HEK293 (cell line): ENCODE results near the gene TTLL10.
"Not testable (repeated sequence)": the region's sequence is repeated elsewhere in the genome, so short reads cannot be mapped to it uniquely, and the experiment has no call there.

Source experiments
- CTCF ChIA-PET: fragments of 350-600 bp; formaldehyde crosslinking; extraction: SDS; loops from one replicate; lab custom pipeline; 2021; ENCODE audit warnings: antibody characterized with exemption; lab: Yijun Ruan, JAX
- POLR2A ChIA-PET: fragments of 300-600 bp; formaldehyde crosslinking; extraction: SDS; loops from one replicate; lab custom pipeline; 2020; ENCODE audit warnings: antibody characterized with exemption, inconsistent platforms; lab: Yijun Ruan, JAX
- H3K27ac ChIP-seq: fragments of 200-500 bp; sonication (Bioruptor generic); 2 replicates; pipeline ENCODE4 v1.5.1; 2014; ENCODE audit warnings: low read depth, low read length, control low read depth, inconsistent platforms; ENCODE audit errors: extremely low read depth
- H3K36me3 ChIP-seq, 2 experiments: fragments of 200-500 bp in 1 of 2; sonication (Bioruptor generic) in 1 of 2; 1 replicate in 1 of 2; 2 replicates in 1 of 2; pipeline ENCODE4 v1.5.1; 2014 to 2017; ENCODE audit warnings: inconsistent platforms in 2 of 2, low read length in 2 of 2; ENCODE audit not compliant: control insufficient read depth in 2 of 2, insufficient read depth in 1 of 2
- H3K4me1 ChIP-seq: fragments of 200-500 bp; sonication (Bioruptor generic); 2 replicates; pipeline ENCODE4 v1.5.1; 2014; ENCODE audit warnings: mild to moderate bottlenecking, low read length, inconsistent platforms; ENCODE audit not compliant: control insufficient read depth, insufficient read depth
- H3K4me3 ChIP-seq: 2 replicates; pipeline ENCODE4 v1.5.1; 2011; ENCODE audit warnings: low read depth, mild to moderate bottlenecking, control low read depth, low read length, moderate library complexity
- H3K9me3 ChIP-seq: fragments of 200-500 bp; sonication (Bioruptor generic); 2 replicates; pipeline ENCODE4 v1.5.1; 2014; ENCODE audit warnings: low read depth, low read length, inconsistent platforms; ENCODE audit not compliant: control insufficient read depth, insufficient read depth
- KLF8 ChIP-seq: fragments of 450-650 bp; formaldehyde crosslinking; IDR thresholded peaks from 2 replicates; pipeline ENCODE4 v1.5.1; 2016; ENCODE audit warnings: missing biosample characterization, missing genetic modification characterization
- KLF9 ChIP-seq: fragments of 450-650 bp; formaldehyde crosslinking; IDR thresholded peaks from 2 replicates; pipeline ENCODE4 v1.5.1; 2016; ENCODE audit warnings: missing biosample characterization, missing genetic modification characterization, low read depth
- OVOL3 ChIP-seq: fragments of 450-650 bp; formaldehyde crosslinking; IDR thresholded peaks from 2 replicates; pipeline ENCODE4 v1.5.1; 2016; ENCODE audit warnings: missing biosample characterization, missing genetic modification characterization
- PATZ1 ChIP-seq: fragments of 450-650 bp; formaldehyde crosslinking; IDR thresholded peaks from 2 replicates; pipeline ENCODE4 v1.5.1; 2016; ENCODE audit warnings: missing biosample characterization, missing genetic modification characterization
- SETDB1 ChIP-seq: IDR thresholded peaks from one replicate; pipeline ENCODE4 v1.6.1; 2017; ENCODE audit warnings: mild to moderate bottlenecking, low read length, moderate library complexity, mixed read lengths; ENCODE audit not compliant: insufficient read length
- TRIM28 ChIP-seq: IDR thresholded peaks from 2 replicates; pipeline ENCODE4 v1.6.1; 2011; ENCODE audit warnings: low read length, control low read depth, borderline replicate concordance
- ZNF133 ChIP-seq: fragments of 450-650 bp; formaldehyde crosslinking; IDR thresholded peaks from 2 replicates; pipeline ENCODE4 v1.5.1; 2016; ENCODE audit warnings: missing biosample characterization, missing genetic modification characterization
- ZNF146 ChIP-seq: fragments of 450-650 bp; formaldehyde crosslinking; IDR thresholded peaks from 2 replicates; pipeline ENCODE4 v1.5.1; 2016; ENCODE audit warnings: missing biosample characterization, missing genetic modification characterization
- ZNF16 ChIP-seq: fragments of 450-650 bp; formaldehyde crosslinking; IDR thresholded peaks from 2 replicates; pipeline ENCODE4 v1.5.1; 2016; ENCODE audit warnings: low read depth, missing biosample characterization, missing genetic modification characterization
- ZNF26 ChIP-seq: fragments of 450-650 bp; formaldehyde crosslinking; IDR thresholded peaks from 2 replicates; pipeline ENCODE4 v1.5.1; 2016; ENCODE audit warnings: missing biosample characterization, missing genetic modification characterization
- ZNF280C ChIP-seq: fragments of 450-650 bp; formaldehyde crosslinking; IDR thresholded peaks from 2 replicates; pipeline ENCODE4 v1.5.1; 2016; ENCODE audit warnings: missing biosample characterization, missing genetic modification characterization
- ZNF292 ChIP-seq: fragments of 450-650 bp; formaldehyde crosslinking; IDR thresholded peaks from 2 replicates; pipeline ENCODE4 v1.5.1; 2016; ENCODE audit warnings: low read depth, missing biosample characterization, missing genetic modification characterization, borderline replicate concordance
- ZNF366 ChIP-seq: fragments of 450-650 bp; formaldehyde crosslinking; conservative IDR thresholded peaks from 2 replicates; pipeline ENCODE4 v1.5.1; 2016; ENCODE audit warnings: missing biosample characterization, missing genetic modification characterization
- ZNF394 ChIP-seq: fragments of 450-650 bp; formaldehyde crosslinking; IDR thresholded peaks from 2 replicates; pipeline ENCODE4 v1.5.1; 2016; ENCODE audit warnings: missing biosample characterization, missing genetic modification characterization, mild to moderate bottlenecking, moderate library complexity, borderline replicate concordance
- ZNF76 ChIP-seq: fragments of 450-650 bp; formaldehyde crosslinking; IDR thresholded peaks from 2 replicates; pipeline ENCODE4; 2016; ENCODE audit warnings: low read depth, missing biosample characterization, missing genetic modification characterization, borderline replicate concordance
- ZSCAN5A ChIP-seq: fragments of 450-650 bp; formaldehyde crosslinking; IDR thresholded peaks from 2 replicates; pipeline ENCODE4 v1.5.1; 2016; ENCODE audit warnings: missing biosample characterization, missing genetic modification characterization

The TTLL10 gene

GRCh38 chr1:1194723-1195122 is 21.0 kb downstream of the TTLL10 start:
- ChIA-PET POLR2A (interaction anchor here (0.6 kb wide), 1 partner anchor 331 kb away, joined by 4 read pairs; no protein-coding TSS in a partner anchor), CTCF (interaction anchor here (1.3 kb wide), 1 partner anchor 72 kb away, joined by 5 read pairs; no protein-coding TSS in a partner anchor)
- H3K36me3 ChIP-seq = no peaks in the 10 kb centered on the region
- no peaks in the 10 kb centered on the region for H3K9me3 ChIP-seq
- H3K27ac ChIP-seq = no peak overlapping the region
- H3K4me3 ChIP-seq = no peak overlapping the region
- no peaks in the 10 kb centered on the region for H3K4me1 ChIP-seq
- TF ChIP-seq ZNF16 (tag by site-specific recombination) (no peak), ZNF394 (tag by site-specific recombination) (no peak), ZNF146 (tag by site-specific recombination) (no peak), ZNF26 (tag by site-specific recombination) (0 out of 2 replicates have a peak, but pooled peaks have one; percentile 19), ZNF366 (tag by site-specific recombination) (no peak), KLF9 (peak; percentile 22; the same call in 1 of the 2 replicates), SETDB1 (peak; percentile 77), ZNF133 (tag by site-specific recombination) (peak; percentile 98), OVOL3 (tag by site-specific recombination) (no peak), KLF8 (peak; percentile 53; the same call in 1 of the 2 replicates), ZSCAN5A (tag by site-specific recombination) (no peak), PATZ1 (tag by site-specific recombination) (no peak), ZNF76 (tag by site-specific recombination) (peak; percentile 36; the same call in 1 of the 2 replicates), ZNF280C (tag by site-specific recombination) (no peak), TRIM28 (peak; percentile 30; the same call in 1 of the 2 replicates), ZNF292 (tag by site-specific recombination) (no peak)

GRCh38 chr1:1195726-1196125 is 22.0 kb downstream of the TTLL10 start:
- H3K4me1 ChIP-seq, H3K27ac ChIP-seq, H3K4me3 ChIP-seq, POLR2A ChIA-PET, H3K36me3 ChIP-seq, CTCF ChIA-PET, H3K9me3 ChIP-seq: not testable (repeated sequence)
